ENCODE results near the gene NOX3.
A peak's percentile ranks its signal among the peaks of the same experiment; 100 is the strongest.

NOX3 gene

GRCh38 chr6:155388591-155388990 is 67.0 kb downstream of the NOX3 start:
- H3K27ac Mint-ChIP-seq, result no peak overlapping the region
- H3K4me3 Mint-ChIP-seq, result no peak overlapping the region
- no peaks in the 10 kb centered on the region for H3K27me3 Mint-ChIP-seq
- no peak for DNase-seq
- peaks cover 13 to 17% of the 10 kb centered on the region in 2 donors for H3K9me3 Mint-ChIP-seq
- H3K36me3 Mint-ChIP-seq, result peaks cover 8 to 18% of the 10 kb centered on the region in 2 donors
- ATAC-seq (replicated peaks), result no peak
- H3K4me1 Mint-ChIP-seq, result peaks cover 10 to 12% of the 10 kb centered on the region in 2 donors

DNA sequence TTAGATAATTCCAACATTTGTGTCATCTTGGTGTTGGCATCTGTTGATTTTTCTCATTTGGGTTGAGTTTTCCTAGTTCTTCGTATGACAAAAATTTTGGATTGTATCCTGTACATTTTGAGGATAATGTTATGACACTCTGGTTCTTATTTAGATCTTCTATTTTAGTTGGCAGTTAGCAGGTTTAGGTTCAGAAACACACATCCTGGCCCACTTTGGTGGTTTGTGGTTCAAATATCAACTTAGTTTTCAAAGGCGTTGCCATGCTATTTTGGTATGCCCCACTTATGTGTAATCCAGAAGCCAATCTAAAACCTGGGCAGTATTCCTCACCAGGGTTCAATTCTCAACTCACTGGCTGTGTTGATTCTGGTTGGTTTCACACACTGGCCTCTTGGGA is 68.2 kb downstream of the NOX3 start:
- Mint-ChIP-seq H3K4me3 (no peak overlapping the region), H3K4me1 (peaks cover 10 to 19% of the 10 kb centered on the region in 2 donors), H3K36me3 (peaks cover 8 to 18% of the 10 kb centered on the region in 2 donors), H3K9me3 (peaks cover 13 to 17% of the 10 kb centered on the region in 2 donors), H3K27me3 (no peaks in the 10 kb centered on the region), H3K27ac (no peak overlapping the region)
- DNase-seq (no peak), ATAC-seq (replicated peaks) (no peak)

DNA sequence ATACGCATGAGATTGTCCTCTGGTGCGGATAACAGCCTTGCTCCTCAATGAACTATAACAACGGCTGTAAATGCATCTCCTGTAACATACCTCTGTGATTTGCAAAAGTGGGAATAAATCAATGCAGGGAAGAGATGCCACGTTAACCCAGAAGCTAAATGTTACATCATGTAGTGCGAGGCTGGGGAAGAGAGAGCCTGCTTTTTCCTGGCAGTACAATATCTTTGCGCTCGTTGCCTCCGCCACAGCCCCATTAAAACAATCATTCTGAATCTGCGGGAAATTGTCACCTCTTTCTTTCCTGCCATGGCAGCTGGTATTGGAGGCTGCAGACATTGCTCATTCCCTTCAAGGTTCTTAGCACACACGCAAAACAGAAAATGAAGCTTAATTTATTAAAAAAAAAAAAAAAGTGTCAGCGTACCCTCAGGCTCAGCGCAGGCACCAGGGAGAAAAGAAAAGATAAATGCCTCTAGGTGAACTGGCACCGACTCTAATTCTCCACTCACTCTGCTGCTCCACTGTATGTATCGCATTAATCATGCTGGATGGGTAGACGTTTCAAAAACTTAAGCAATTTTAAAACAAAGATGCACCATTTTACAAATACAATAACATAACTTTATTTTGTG is 71.2 kb downstream of the NOX3 start:
- H3K36me3 Mint-ChIP-seq, result peaks cover 5 to 16% of the 10 kb centered on the region in 2 donors
- ATAC-seq (replicated peaks) (no peak), DNase-seq (no peak)
- H3K27me3 Mint-ChIP-seq, result no peaks in the 10 kb centered on the region
- H3K4me1 Mint-ChIP-seq, result peaks cover 9 to 17% of the 10 kb centered on the region in 2 donors
- H3K27ac Mint-ChIP-seq, result no peak overlapping the region
- no peak overlapping the region for H3K4me3 Mint-ChIP-seq
- H3K9me3 Mint-ChIP-seq, result peaks cover 9 to 13% of the 10 kb centered on the region in 2 donors

- DNase-seq (no peak), ATAC-seq (replicated peaks) (no peak)
- H3K4me1 Mint-ChIP-seq, result peaks cover 4 to 12% of the 10 kb centered on the region in 2 donors
Measured at GRCh38 chr6:155383913-155384312, 71.7 kb downstream of the NOX3 start.

DNA sequence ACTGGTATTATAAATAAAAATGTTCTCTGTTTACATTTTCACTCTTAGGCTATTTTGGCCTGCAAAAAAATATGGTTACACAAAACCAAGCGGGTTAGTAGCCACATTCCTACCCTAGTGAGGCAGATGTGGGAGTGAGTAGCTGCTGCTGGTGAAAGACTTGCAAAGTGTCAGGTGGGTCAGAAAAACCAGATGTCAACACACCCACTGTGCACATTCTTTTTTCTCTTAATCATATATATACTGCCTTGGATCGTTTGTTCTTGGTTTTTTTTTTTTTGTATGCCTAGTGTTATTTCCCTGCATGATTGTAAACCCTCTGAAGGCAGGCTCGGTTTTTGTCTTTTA is 73.3 kb downstream of the NOX3 start:
- no peak overlapping the region for H3K4me3 Mint-ChIP-seq

More at GRCh38 chr6:155383913-155384312, 71.7 kb downstream of the NOX3 start:
- peaks cover 4 to 8% of the 10 kb centered on the region in 2 donors for H3K9me3 Mint-ChIP-seq
- no peak overlapping the region for H3K27ac Mint-ChIP-seq
- H3K27me3 Mint-ChIP-seq, result no peaks in the 10 kb centered on the region
- H3K4me3 Mint-ChIP-seq, result no peak overlapping the region
- H3K36me3 Mint-ChIP-seq, result peaks cover 3 to 10% of the 10 kb centered on the region in 2 donors

GRCh38 chr6:155381673-155382337 is 73.8 kb downstream of the NOX3 start:
- peaks cover 2 to 7% of the 10 kb centered on the region in 2 donors for H3K4me1 Mint-ChIP-seq
- no peaks in the 10 kb centered on the region for H3K27me3 Mint-ChIP-seq
- ATAC-seq (replicated peaks) (no peak), DNase-seq (no peak)
- no peak overlapping the region for H3K4me3 Mint-ChIP-seq
- H3K9me3 Mint-ChIP-seq, result no peaks in the 10 kb centered on the region
- no peak overlapping the region for H3K27ac Mint-ChIP-seq
- H3K36me3 Mint-ChIP-seq, result no peaks in the 10 kb centered on the region

More for the DNA sequence above, 73.3 kb downstream of the NOX3 start:
- peaks cover 0 to under 1% of the 10 kb centered on the region in 2 donors for H3K36me3 Mint-ChIP-seq
- DNase-seq, result no peak
- no peak overlapping the region for H3K27ac Mint-ChIP-seq
- ATAC-seq (replicated peaks), result no peak
- H3K4me1 Mint-ChIP-seq, result peaks cover 2 to 7% of the 10 kb centered on the region in 2 donors
- H3K27me3 Mint-ChIP-seq, result no peaks in the 10 kb centered on the region
- peaks cover 0 to under 1% of the 10 kb centered on the region in 2 donors for H3K9me3 Mint-ChIP-seq

GRCh38 chr6:155380666-155381332 is 74.8 kb downstream of the NOX3 start:
- Mint-ChIP-seq H3K27ac (no peak overlapping the region), H3K4me3 (no peak overlapping the region), H3K36me3 (no peaks in the 10 kb centered on the region), H3K9me3 (no peaks in the 10 kb centered on the region), H3K27me3 (no peaks in the 10 kb centered on the region), H3K4me1 (peaks cover 2 to 7% of the 10 kb centered on the region in 2 donors)
- ATAC-seq (replicated peaks) (no peak), DNase-seq (no peak)

- Mint-ChIP-seq H3K9me3 (no peaks in the 10 kb centered on the region), H3K4me1 (peaks cover 2 to 7% of the 10 kb centered on the region in 2 donors), H3K27me3 (no peaks in the 10 kb centered on the region), H3K36me3 (no peaks in the 10 kb centered on the region), H3K27ac (no peak overlapping the region), H3K4me3 (no peak overlapping the region)
- no peak for DNase-seq
- no peak for ATAC-seq (replicated peaks)
Measured at GRCh38 chr6:155378724-155379123, 76.9 kb downstream of the NOX3 start.

GRCh38 chr6:155378276-155378675 is 77.4 kb downstream of the NOX3 start:
- DNase-seq (no peak), ATAC-seq (replicated peaks) (peak; percentile 46 to 52)
- Mint-ChIP-seq H3K27me3 (peaks cover 0 to under 1% of the 10 kb centered on the region in 2 donors), H3K4me3 (no peak overlapping the region), H3K27ac (no peak overlapping the region), H3K36me3 (no peaks in the 10 kb centered on the region), H3K9me3 (no peaks in the 10 kb centered on the region), H3K4me1 (peaks cover 2 to 7% of the 10 kb centered on the region in 2 donors)

DNA sequence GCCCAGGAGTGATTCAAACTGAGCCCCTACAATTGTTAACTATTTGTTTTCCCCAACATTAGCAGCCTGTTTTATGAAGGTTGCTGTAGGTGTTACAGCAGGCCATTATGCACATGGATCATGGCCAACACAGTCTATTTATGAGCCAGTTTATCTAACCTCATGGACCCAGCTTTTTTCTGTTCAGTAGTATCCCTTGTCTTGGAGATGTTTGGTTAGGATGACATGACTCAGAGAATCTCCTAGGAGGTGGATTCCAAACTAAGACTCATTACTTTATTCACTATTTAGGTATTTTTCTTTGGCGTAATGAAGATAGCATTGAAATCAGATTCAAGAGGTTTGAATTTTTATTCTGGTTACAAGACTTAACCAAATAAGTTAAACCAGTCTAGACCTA is 78.6 kb downstream of the NOX3 start:
- H3K9me3 Mint-ChIP-seq, result no peaks in the 10 kb centered on the region
- no peak for ATAC-seq (replicated peaks)
- H3K4me1 Mint-ChIP-seq, result peaks cover 0 to 2% of the 10 kb centered on the region in 2 donors

GRCh38 chr6:155375801-155376200 is 79.8 kb downstream of the NOX3 start:
- ATAC-seq (replicated peaks) (no peak), DNase-seq (no peak)
- no peak overlapping the region for H3K4me3 Mint-ChIP-seq
- peaks cover 0 to 9% of the 10 kb centered on the region in 2 donors for H3K27me3 Mint-ChIP-seq
- no peaks in the 10 kb centered on the region for H3K36me3 Mint-ChIP-seq
- no peaks in the 10 kb centered on the region for H3K9me3 Mint-ChIP-seq
- H3K27ac Mint-ChIP-seq, result no peak overlapping the region
- peaks cover 0 to 2% of the 10 kb centered on the region in 2 donors for H3K4me1 Mint-ChIP-seq

More for the DNA sequence above, 78.6 kb downstream of the NOX3 start:
- Mint-ChIP-seq H3K27ac (no peak overlapping the region), H3K4me3 (no peak overlapping the region), H3K36me3 (no peaks in the 10 kb centered on the region), H3K27me3 (peaks cover 0 to 9% of the 10 kb centered on the region in 2 donors)
- no peak for DNase-seq

GRCh38 chr6:155374681-155375080 is 81.0 kb downstream of the NOX3 start:
- no peak for DNase-seq
- Mint-ChIP-seq H3K4me3 (no peak overlapping the region), H3K27ac (no peak overlapping the region), H3K9me3 (no peaks in the 10 kb centered on the region), H3K36me3 (no peaks in the 10 kb centered on the region), H3K4me1 (peaks cover 0 to 2% of the 10 kb centered on the region in 2 donors), H3K27me3 (peaks cover 0 to 9% of the 10 kb centered on the region in 2 donors)
- no peak for ATAC-seq (replicated peaks)

GRCh38 chr6:155373276-155373675 is 82.4 kb downstream of the NOX3 start:
- no peaks in the 10 kb centered on the region for H3K36me3 Mint-ChIP-seq
- peaks cover 0 to 9% of the 10 kb centered on the region in 2 donors for H3K27me3 Mint-ChIP-seq
- no peaks in the 10 kb centered on the region for H3K9me3 Mint-ChIP-seq
- DNase-seq (no peak), ATAC-seq (replicated peaks) (no peak)
- H3K4me1 Mint-ChIP-seq, result no peaks in the 10 kb centered on the region
- no peak overlapping the region for H3K27ac Mint-ChIP-seq
- H3K4me3 Mint-ChIP-seq, result no peak overlapping the region

DNA sequence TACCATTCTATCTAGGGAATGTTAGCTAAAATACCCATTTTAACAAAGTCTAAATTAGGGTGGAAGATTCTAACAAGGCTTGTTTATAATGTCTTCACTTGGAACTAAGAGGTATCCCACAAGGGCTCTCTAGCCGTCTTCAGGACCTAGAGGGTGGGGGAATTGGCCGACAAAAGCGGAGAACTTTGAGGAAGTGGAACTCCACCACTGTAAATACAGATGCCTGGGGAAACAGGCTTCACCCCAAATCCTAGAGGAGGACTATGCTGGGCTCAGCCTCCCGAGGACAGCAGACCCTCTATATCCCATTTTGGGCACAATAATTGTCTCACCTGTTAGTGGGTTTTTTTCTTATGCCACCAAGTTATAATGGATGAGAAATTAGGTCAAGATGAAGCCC is 83.4 kb downstream of the NOX3 start:
- H3K9me3 Mint-ChIP-seq, result no peaks in the 10 kb centered on the region
- no peak overlapping the region for H3K4me3 Mint-ChIP-seq
- ATAC-seq (replicated peaks) (no peak), DNase-seq (no peak)
- H3K4me1 Mint-ChIP-seq, result no peaks in the 10 kb centered on the region
- H3K27me3 Mint-ChIP-seq, result peaks cover 0 to 9% of the 10 kb centered on the region in 2 donors
- H3K27ac Mint-ChIP-seq, result no peak overlapping the region
- H3K36me3 Mint-ChIP-seq, result no peaks in the 10 kb centered on the region

DNA sequence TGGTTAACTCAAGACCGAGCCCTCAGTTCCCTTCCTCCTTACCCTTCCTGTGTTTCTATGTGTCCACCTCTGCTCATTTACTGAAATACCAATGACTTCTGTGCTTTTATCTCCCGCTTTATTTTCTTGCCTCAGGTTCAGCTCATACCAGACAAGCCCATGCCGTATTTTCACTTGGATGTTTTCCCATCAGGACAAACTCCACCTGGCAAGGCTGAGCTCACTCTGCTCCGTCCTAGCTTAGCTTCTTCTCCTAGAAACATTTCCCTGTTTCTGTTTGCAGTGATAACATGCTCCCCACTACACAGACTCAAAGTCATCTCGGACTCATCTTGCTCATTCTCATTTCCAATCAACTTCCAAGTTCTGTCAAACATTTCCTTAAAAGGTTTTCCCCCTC is 84.4 kb downstream of the NOX3 start:
- ATAC-seq (replicated peaks) (no peak), DNase-seq (no peak)
- Mint-ChIP-seq H3K36me3 (no peaks in the 10 kb centered on the region), H3K4me1 (no peaks in the 10 kb centered on the region), H3K4me3 (no peak overlapping the region), H3K9me3 (peaks cover 0 to 2% of the 10 kb centered on the region in 2 donors), H3K27ac (no peak overlapping the region), H3K27me3 (peaks cover 0 to 9% of the 10 kb centered on the region in 2 donors)
